HG02610 (cell line): ENCODE data around the gene GRIPAP1.
"Not testable (repeated sequence)": the region's sequence is repeated elsewhere in the genome, so short reads cannot be mapped to it uniquely, and the experiment has no call there.

Experiments used
- ATAC-seq: cut with Tn5 transposase; IDR thresholded peaks from one replicate; pipeline ENCODE4 v1.9.1; 2021; ENCODE audit warnings: mild to moderate bottlenecking, moderate library complexity; ENCODE audit not compliant: unreplicated experiment

GRIPAP1 gene

DNA sequence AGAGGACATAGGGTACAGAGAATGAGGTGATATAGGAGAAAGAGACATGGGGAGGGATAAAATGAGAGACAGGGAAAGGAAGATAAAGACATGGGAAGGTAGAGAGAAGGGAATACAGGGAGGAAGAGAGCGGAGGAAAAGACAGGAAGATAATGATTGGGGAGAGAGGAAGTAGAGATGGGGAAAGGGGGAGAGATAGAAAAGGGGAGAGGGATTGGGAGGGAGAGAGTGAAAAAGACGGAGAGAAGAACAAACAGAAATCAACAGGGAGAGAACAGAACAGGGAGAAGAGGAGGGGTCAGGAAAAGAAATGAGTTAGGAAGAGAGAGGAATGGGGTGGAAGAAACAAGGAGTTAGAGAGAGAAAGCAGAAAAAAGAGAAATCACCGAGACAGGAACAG, 4.6 kb downstream of the GRIPAP1 start:
- no peak for ATAC-seq

DNA sequence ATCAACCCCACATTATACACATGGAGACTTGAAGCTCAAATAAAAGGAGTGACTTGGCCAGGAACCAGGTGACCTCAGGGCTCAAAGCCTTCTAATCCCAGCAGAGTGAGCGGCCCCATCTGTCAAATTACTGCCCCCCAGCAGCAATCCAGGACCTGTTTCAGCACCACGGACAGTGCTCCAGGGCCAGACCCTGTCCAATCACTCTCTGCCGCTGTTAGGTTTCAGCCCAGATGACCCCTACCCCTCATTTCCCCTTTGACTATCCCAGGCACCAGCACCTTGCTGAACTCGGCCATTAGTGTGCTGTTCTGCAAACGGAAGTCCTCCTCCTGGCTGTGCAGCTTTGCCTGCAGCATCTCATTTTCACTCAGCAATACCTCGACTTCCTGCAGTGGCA, 5.1 kb downstream of the GRIPAP1 start:
- ATAC-seq, result no peak

DNA sequence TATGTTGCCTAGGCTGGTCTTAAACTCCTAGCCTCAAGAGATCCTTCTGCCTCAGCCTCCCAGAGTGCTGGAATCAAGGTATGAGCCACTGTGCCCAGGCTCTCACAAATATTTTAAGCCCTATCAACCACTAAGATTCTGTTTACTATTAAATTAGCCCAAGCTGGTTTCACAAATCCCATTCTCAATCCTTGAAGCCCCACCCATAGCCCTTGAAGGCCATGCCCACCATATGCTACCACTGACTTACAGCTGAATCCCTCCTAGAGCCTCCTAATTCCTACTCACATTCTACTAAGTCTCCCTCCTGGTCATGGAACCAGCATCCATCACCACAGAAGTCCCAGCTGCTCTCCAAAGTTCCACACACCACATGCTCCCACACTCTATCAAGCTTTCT, 9.7 kb downstream of the GRIPAP1 start:
- no peak for ATAC-seq

DNA sequence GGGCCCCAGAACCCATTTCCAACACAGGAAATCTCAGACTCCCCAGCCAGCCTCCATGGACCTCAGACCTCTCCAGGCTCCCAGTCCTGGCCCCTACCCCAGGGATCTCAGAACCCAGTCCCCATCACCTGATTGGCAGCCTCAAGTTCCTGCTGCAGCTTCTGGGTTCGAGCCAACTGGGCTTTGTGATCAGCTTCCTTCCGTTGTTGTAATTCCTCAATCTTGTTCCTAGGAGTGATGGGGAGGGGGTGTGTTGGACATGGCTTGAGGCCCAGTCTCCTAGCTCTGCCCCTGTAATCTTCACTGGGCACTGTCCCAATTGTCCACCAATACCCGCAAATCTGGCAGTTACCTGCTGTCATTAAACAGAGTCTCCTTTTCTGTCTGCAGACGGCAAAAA, 12.6 kb downstream of the GRIPAP1 start:
- no peak for ATAC-seq

DNA sequence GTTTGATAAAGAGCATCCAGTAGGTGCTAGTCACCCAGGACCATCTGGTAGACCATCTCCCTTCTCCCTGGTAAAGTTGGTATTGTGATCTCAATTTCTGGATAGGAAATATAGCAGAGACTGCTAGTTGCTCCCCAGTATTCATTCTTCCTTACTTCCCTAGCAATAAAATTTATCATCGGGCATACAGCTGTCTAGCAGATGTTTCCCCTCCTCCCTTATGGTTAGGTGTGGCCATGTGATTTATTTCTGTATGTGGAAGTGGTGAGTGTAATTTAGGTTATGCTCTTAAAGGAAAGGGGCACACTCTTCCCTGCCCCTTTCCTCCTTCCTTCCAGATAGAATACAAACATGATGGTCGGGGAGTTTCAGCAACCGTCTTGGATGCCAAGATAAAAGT, 18.2 kb downstream of the GRIPAP1 start:
- no peak for ATAC-seq

DNA sequence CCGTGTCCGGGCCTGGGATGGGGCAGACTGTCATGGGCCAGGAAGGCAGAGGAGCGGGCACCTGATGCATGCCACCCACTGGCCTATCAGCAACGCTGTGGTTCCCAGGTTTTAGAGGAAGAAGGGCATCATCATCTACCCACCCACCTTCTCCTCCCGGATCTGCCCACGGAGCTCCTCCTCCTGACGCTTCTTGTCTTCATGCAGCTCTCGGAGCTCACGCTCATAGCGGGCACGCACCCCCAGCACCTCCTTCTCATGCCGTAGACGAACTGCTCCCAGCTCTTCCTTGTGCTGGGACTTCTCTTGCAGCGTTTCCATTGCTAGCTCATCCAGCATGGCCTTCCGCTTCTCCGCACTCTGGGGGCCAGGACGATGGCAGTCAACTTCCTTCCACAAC, 19.0 kb downstream of the GRIPAP1 start:
- ATAC-seq, result no peak

DNA sequence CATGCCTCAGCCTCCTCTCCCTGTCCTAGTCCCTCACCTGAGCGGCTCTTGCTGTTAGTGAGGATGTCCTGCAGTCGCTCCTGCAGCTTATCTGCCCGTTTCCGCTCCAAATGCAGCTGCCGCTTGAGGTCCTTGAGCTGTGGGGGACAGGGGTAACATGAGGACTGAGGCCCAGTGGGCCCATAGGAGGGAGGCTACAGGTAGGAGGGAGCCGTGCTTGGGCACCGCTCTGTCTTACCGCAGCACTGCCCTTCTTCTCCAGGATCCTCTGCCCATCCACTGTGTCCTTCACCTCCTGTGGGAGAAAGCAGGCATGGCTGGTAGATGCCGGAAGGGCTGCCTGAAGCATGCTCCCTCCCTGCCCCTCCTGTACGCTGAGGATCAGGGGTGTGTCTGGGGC, 20.9 kb downstream of the GRIPAP1 start:
- ATAC-seq, result no peak

DNA sequence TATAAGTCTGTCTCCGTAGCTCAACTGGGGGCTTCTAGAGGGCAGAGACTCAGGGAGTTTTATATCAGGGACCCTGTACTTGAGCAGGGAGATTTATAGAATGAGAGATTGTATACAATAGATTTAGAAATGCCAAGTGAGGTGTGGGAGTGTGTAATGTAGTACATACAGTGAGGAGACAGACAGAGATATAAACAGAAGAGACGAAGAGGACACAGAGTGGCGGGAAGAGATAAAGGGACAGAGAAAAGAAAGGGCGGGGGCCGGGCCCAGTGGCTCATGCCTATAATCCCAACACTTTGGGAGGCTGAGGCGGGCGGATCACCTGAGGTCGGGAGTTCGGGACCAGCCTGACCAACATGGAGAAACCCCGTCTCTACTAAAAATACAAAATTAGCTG, 21.7 kb downstream of the GRIPAP1 start:
- not testable (repeated sequence) for ATAC-seq

DNA sequence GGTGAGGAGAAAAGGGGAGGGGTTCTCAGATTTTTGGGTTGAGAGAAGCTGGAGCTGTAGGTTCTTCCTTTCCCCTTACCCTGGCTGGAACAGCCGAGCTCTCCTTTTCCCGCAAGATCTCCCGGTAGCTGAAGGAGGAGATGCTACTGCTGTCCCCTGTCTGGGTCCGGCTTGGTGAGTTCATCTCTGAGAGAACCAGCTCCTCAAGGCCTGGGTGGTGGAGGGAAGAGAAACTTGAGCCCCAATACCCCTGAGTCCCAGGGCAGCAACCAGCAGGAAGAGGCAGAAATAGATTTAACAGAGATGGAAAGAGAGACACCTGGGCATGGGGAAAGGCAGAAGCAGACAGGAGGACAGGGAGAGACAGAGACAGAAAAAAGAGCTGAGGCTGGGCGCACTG, 23.8 kb downstream of the GRIPAP1 start:
- ATAC-seq, result no peak

DNA sequence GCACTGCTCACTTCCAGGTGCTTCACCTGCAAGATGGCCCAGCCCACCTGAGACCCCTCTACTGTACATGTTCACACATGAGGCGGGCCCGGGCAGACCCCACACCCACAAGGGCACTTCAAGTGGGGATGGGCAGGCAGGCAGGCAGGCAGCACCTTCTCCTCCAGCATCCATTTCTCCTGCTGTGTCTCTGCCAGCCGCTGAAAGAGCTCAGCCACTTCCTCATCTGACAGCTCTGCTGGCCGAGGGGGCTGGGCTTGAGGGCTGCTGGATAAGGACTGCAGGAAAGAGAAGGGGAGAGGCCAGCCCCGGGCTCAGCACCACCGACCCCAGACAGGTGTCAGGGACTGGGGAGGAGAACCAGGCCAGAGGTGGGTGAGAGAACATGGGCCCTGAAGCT, 26.0 kb downstream of the GRIPAP1 start:
- ATAC-seq, result no peak

DNA sequence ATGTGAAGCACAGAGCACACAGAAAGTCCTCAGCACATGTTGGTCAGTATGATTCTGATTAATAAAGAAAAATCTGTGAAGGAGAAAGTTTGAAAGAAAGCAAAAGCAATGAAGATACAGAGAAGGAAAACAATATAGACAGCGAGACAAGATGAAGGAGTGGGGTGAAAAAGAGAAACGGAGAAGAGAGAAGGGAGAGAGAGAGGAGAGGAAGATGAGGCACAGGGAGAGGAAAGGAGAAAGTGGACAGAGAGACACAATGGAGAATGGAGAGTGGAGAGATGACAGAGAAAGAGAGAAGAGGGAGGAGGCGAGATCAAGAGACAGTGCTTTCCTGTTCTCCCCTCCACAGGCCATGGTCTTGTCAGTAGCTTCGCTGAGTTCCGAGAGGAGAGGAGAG, 26.5 kb downstream of the GRIPAP1 start:
- ATAC-seq, result no peak

DNA sequence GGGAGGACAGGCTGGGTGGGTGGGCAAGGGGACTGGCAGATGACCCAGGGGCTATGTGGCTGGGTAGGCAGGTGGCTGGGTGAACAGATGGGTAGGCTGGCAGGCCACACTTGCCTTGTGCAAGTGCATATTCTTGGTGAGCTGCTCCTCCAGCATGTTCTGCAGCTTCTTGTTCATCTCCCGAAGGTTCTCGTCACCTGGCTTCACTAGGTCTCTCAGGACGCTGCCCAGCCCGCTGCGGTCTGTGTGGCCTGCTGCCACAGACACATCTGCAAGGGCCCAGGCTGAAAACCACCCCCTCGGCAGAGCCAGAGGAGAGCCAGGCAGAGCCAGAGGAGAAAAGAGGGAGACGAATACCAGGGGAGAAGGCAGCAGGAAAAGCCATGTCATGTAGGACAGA, 27.0 kb downstream of the GRIPAP1 start:
- ATAC-seq, result no peak

DNA sequence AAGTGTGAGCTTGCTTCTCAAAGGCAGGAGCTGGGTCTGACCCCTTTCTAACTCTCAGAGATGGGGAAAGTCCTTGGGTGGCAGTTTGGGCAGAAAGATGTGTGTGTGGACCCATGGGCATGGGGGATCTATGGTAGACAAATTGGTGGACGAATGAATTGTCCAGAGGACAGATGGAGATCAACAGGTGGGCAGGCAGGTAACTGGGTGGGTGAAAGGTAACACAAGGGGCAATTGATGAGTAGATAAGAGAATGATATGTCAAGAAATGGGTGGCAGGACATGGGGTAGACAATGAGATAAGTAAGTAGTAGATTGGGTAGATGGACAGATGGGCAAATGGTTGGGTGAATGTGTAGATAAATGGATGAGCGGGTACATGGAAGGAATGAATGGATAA, 27.5 kb downstream of the GRIPAP1 start:
- no peak for ATAC-seq

DNA sequence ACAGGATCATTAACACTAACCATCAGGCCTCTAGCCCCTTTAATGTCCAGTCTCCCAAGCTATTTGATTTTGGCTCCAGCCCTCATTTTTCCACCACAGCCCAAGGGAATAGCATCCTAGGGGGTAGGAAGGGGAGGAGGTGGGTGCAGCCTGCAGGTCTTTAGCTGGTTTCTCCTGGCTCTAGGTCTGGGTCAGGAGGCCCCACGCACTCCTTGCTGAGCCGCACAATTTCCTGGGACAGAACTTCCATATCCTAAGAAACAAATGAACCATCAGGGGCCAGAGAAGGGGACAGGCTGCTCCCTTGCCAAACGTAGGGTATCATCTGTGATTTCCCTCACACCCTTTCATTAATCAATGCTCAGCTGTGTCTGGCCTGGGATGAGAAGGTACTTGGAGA, 28.0 kb downstream of the GRIPAP1 start:
- no peak for ATAC-seq

DNA sequence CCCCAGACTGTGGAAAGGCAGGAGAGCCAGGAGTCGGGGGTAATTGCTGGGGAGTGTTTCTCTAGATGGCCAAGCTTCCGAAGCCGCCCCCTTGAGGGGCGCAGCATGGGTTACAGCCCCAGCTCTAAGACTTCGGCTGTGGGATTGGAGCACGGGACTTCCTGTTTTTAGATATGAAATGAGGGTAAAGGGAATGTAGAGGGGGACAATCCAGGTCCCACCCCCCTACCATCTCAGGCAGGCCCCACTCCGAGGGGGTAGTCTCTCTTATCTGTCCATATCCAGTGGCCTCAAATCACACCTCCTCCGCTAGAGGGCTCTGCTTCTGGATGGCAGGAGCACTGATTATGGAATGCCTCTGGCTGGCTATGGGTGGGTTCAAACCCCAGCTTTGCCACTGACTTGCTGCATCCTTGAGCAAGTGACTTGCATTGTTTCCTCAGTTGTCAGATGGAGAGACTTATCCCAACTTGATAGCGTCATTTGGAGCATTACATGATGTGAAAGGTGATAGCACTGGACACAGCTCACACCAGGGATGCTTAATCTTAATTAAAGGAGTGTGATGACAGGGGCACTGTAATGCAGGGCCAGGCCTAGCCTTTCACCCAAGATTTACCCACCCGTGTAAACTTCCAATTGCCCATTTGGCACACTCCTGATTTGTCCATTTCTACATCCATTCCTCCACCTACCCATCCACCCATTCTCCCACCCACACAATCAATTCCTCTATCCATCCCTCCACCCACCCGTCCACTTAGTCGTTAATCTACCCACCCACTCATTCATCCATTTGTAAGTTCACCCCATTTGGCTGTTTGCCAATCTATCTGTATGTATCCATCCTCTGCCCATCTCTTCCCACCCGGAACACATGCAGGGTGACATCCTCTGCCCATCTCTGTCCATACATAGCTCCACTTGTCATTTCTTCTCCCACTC, 29.6 kb downstream of the GRIPAP1 start:
- ATAC-seq, result no peak

DNA sequence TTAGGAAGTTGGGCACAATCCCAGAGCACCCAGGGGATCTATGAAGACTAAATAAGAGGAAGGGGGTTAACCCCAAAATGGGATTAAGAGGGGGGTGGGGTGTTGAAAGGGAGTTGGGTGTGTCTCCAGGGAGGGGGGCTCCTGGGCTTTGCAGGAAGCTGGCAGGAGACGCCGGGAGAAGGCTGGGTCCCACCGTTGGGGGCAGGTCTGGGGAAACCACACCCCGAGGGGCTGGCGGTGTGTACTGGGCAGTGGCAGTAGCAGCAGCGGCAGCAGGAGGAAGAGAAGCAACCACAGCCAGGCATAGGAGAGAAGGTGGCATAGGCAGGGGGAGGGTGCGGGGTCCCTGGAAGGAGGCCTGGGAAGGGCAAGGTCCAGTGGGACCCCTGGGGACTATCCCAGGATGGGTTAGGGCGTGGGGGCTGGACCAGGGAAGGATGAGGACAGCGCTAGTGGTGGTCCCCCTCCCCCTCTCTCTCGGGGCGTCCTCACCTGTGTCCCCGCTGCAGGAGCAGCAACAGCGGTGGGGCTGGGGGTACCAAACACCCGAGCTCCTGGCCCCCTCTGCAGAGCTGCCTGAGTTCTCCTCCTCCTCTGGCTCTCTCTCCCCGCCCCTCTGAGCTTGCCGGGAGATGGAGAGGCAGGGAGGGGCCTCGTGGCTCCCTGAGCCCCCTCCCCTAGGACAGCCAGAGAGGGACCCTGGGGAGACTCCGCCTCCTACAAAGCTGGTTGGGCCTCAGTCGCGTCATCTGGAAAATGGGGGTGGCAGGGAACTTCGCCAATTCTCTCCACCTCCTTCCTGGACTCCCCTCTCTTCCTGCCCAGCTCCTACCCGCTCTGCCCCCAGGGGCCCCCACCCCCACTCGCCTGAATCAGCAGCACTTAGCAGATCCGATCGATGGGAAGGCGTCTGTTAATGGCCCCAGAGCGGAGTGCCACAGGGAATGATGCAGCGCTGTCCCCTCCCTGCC, 30.5 kb downstream of the GRIPAP1 start, which contains the start of gene KCND1:
KCND1 (minus strand) TSS at position 596 of the 971 bp plus-strand sequence. CDS start 1,573 bp downstream, outside the sequence.
- ATAC-seq, result no peak

DNA sequence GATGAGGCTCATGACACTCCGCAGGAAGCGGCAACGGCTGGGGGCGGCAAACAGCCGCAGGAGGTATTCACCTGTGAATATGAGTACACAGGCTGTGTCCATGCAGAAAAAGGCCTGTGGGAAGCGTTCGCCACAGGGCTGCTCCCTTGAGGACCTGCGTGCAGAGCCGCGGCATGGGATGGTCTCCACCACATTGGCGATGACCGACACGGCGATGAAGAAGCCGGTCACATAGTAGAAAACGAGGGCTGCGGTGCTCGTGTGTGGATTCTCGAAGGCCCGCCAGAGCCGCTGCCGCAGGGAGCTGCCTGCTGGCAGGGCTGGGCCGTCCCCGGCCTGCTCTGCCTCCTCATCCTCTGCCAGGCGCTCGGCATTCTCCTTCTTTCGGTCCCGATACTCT, 32.6 kb downstream of the GRIPAP1 start:
- no peak for ATAC-seq

DNA sequence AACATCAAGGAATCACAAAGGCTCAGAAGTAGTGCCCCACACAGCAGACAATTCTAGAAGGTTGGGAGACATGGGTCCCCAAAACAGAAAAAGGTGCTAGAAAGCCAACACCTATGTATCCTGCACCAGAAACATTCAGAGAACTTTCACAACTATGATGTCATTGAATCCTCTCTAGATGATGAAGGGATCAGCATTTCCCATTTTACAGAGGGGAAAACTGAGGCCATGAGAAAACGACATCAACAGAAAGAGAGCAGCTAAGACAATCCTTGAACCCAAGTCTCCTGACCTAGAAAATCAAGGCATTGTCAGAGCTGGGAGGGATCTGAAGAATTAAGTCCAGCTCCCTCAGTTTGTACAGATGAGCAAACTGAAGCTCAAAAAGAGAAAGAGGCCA, 33.7 kb downstream of the GRIPAP1 start:
- no peak for ATAC-seq

DNA sequence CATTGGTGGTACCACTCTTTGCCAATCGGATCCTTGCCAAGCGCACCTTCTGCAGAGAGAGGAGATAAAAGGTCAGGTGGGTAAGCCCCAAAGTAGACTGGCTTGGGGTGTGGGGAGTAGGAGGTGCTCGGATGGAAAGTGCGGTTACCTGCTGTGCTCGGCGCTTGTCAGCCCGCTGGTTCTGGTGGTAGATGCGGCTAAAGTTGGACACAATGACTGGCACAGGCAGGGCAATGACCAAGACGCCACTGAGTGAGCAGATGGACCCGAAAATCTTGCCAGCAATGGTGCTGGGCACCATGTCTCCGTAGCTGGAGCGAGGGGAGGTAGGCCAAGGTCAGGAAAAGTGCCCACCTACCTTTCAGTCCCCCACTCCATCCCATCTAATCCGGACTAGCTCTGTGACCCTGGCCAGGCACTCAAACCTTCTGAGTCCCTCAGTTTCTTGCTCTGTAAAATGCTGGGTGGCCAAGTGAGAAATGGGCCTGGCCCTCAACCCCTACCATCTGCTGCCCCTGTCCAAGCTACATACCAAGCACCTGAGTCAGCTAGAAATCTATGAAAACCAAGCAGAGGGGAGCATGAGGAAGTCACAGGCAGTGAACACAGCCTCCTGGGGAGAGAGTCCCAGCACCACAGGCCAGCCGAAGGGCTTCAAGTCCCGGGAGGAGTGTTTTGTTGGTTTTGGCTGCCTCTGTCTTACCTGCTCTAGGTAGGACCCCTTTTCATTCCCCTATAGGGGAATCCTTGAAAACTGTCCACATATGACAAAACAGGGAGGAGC, 35.1 kb downstream of the GRIPAP1 start:
- no peak for ATAC-seq

DNA sequence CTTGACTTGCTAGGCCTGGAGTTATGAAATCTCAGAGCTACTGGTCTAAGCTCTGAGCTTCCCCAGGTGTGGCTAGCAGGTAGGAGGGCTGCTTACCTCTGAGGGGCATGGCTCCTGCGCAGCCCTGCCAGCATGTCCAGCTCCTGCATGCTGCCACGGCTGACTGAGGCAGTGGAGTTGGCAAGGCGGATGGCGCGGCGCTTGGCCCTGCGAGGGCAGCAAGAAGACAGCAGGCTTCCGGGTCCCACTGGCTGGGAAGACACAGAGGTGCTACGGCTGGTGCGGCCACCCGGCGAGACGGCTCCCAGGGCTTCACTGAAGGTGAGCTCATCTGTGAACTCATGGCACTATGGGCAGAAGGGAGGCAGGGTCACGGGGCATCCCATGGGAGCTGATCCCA, 36.1 kb downstream of the GRIPAP1 start:
- no peak for ATAC-seq

DNA sequence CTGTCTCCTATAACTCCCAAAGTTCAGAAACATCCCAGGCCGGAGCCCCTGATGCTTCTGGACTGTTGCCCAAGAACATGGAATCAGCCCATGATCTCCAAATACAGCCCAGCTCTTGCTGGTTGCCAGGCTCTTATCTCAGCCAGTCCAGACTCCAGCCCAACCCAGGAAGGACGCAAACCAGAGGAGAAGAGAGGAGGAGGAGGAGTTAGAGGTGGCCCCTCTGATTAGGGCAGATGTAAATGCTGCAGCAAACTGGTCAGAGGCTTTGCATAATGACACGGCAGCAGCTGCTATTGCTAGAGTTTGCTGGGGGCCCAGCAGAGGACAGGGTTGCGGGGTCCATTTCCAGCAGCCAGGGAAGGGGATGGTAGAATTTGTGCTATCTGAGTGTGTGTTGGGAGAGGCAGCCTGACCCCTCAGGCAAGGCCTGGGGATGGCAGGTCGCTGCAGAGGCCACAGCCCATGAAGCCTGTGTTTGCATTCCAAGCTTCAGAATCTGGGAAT, 40.4 kb downstream of the GRIPAP1 start:
- ATAC-seq, result no peak
